GM18907 (cell line): ENCODE results near the gene GRB7.
A peak's percentile ranks its signal among the peaks of the same experiment; 100 is the strongest.

Experiments used
- ATAC-seq: cut with Tn5 transposase; IDR thresholded peaks from one replicate; pipeline ENCODE4 v1.9.1; 2021; ENCODE audit warnings: mild to moderate bottlenecking, moderate library complexity; ENCODE audit not compliant: unreplicated experiment

Gene GRB7

DNA sequence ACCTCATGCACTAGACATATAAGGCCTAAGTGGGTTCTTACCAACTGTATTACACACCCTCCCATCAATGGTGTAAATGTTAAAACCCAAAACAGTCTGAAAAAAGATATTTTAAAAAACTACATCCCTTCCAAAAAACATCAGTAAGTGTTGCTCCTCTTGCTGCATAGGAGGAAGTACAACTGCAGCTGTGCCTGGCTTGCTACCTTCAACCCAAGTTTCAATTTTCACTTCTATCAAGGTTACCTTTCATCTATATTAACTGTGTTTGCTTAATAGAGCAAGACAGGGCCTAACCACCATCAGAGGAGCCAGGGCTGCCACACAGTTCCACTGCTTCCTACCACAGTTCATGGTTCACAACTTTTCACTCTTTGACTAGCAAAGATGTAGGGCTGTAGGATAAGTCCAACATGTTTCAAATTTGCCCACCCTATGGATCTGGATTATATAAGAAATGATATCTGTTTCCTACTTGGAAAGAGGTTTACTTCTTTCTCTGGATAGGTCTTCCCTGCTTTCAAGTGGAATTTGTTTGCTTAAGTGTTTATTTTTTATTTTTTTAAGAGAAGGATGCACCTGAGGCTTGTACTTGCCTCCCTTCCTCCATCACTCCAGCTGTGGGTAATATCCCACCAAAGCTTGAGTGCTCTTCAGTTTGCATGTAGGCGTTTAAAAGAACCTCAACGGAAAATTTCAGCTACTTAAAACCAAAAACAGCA, 56.7 kb downstream of the GRB7 start:
- ATAC-seq = peak; percentile 81
